Measurements from ENCODE around the gene RASL12. TPM values are rescaled to one million over a fixed set of nuclear protein-coding genes. Genes with fewer than 3 reads are reported as not detected.

RASL12 gene
- total RNA-seq, 1 donor from 2014 or later, result 0.69 TPM

DNA sequence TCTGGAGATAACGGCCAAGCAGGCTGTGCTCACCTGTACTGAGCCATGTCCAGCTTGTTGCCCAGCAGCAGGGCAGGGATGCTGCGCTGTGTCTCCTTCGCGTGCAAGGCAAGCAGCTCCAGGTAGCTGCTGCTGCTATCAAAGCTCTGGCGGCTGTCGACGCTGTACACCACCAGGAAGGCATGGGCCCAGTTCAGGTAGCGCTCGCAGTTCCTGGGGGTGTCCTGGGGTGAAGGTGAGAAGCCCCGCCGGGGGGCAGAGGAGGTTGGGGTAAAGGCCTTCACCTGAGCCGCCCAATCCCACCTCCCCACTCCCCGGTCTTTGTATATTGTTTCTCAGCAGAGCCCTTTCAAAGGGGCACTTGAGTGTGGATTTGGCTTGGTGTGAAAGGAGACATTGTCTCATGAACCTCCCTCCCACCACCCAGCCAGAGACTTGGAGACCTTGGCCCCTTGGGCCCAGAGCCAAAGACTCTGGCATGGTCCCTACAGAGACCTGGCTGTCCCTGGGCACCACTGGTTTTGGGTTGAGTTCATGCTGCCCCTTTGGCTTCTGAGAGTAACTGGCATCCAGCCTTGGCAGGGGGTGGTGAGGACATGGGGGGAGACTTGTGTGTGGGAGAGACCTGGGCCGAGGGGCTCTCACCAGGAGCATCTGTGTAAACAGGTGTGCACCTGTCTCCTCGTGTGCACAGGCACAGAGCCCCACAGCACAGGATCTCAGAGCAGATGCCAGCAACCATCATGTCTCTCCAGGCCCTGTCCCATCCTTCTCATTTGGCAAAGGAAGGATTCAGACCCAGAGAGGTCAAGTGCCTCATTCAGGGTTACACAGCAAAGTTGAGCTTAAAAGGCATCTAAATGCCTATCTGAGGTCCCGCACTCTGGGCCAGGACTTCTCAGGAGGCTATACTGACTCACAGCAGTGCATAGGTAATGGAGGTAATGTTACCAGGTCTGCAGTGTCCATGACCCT, 9.1 kb downstream of the RASL12 start:
- no peak overlapping the region for H3K27ac Mint-ChIP-seq (ENCODE audit: unreplicated experiment)
- no peaks in the 10 kb centered on the region for H3K9me3 Mint-ChIP-seq (ENCODE audit: unreplicated experiment)
- TF ChIP-seq, protein P1, sequence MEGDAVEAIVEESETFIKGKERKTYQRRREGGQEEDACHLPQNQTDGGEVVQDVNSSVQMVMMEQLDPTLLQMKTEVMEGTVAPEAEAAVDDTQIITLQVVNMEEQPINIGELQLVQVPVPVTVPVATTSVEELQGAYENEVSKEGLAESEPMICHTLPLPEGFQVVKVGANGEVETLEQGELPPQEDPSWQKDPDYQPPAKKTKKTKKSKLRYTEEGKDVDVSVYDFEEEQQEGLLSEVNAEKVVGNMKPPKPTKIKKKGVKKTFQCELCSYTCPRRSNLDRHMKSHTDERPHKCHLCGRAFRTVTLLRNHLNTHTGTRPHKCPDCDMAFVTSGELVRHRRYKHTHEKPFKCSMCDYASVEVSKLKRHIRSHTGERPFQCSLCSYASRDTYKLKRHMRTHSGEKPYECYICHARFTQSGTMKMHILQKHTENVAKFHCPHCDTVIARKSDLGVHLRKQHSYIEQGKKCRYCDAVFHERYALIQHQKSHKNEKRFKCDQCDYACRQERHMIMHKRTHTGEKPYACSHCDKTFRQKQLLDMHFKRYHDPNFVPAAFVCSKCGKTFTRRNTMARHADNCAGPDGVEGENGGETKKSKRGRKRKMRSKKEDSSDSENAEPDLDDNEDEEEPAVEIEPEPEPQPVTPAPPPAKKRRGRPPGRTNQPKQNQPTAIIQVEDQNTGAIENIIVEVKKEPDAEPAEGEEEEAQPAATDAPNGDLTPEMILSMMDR (IDR thresholded peaks at IDR 0.05; ENCODE audit: unreplicated experiment), result no peak
- no peak for DNase-seq (ENCODE audit: low spot score)
- H3K27me3 Mint-ChIP-seq (ENCODE audit: unreplicated experiment), result peaks cover 3% of the 10 kb centered on the region
- H3K4me3 Mint-ChIP-seq (ENCODE audit: unreplicated experiment), result no peak overlapping the region
- H3K36me3 Mint-ChIP-seq (ENCODE audit: low read depth, unreplicated experiment), result no peaks in the 10 kb centered on the region
- no peaks in the 10 kb centered on the region for H3K4me1 Mint-ChIP-seq (ENCODE audit: unreplicated experiment)

DNA sequence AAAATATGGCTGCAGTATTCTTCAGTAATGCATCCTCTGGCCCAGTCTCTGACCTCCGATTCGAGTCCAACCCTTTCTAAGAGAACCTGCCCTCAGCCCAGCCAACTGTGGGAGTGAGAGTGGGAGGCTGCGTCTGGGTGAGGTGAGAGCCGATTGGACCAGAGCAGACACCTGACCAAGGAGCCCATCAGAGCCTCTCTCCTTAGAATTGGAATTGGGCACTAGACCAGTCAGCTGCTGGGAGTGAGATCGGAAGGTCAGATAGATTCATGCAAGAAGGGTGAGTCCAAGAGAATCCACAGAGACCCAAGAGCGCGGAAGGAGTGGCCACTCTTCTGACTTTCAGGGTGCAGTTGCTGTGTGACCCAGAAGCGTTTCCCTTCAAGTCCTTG, 10.2 kb downstream of the RASL12 start:
- TF ChIP-seq, protein P1 (IDR thresholded peaks at IDR 0.05; ENCODE audit: unreplicated experiment), result no peak
- Mint-ChIP-seq H3K4me1 (ENCODE audit: unreplicated experiment) (no peaks in the 10 kb centered on the region), H3K36me3 (ENCODE audit: low read depth, unreplicated experiment) (no peaks in the 10 kb centered on the region)

DNA sequence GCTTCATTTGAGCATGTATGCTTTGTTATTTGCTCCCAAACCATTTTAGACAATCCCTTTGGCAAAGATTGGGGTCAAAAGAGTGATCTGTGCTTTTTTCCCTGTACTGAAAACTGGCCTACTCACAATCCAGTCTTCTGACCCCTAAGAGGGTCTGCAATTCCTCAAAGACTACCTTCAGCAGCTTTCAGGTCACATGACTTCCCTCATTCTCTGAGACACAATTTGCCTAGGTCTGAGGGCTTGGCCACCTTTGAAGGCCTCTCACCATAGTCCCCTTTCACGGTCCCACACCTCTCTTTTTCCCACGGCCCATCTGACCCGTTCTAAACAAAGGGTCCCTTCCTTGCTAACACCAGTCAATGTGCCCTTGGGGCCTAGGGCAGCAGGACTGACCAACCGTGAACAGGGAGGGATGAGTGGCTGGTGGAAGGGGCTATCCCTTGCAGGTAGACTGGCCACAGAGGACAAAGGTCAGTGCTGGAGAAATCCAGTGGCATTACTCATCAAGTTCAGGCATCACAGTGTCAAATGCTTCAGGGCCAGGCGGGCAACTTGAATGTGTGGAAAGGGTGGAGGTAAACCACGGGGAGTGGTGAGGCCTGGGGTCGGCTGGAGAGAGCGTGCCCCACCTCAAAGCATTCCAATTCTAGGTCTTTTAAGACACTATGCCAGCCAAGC, 10.8 kb downstream of the RASL12 start:
- Mint-ChIP-seq H3K9me3 (ENCODE audit: unreplicated experiment) (no peaks in the 10 kb centered on the region), H3K27ac (ENCODE audit: unreplicated experiment) (no peak overlapping the region), H3K4me1 (ENCODE audit: unreplicated experiment) (no peaks in the 10 kb centered on the region), H3K36me3 (ENCODE audit: low read depth, unreplicated experiment) (no peaks in the 10 kb centered on the region), H3K27me3 (ENCODE audit: unreplicated experiment) (peaks cover 4% of the 10 kb centered on the region), H3K4me3 (ENCODE audit: unreplicated experiment) (no peak overlapping the region)
- DNase-seq (ENCODE audit: low spot score), result no peak
- TF ChIP-seq, protein P1 (IDR thresholded peaks at IDR 0.05; ENCODE audit: unreplicated experiment), result no peak

More for the DNA sequence above, 10.2 kb downstream of the RASL12 start:
- no peak for DNase-seq (ENCODE audit: low spot score)
- H3K27ac Mint-ChIP-seq (ENCODE audit: unreplicated experiment), result no peak overlapping the region
- no peak overlapping the region for H3K4me3 Mint-ChIP-seq (ENCODE audit: unreplicated experiment)
- H3K9me3 Mint-ChIP-seq (ENCODE audit: unreplicated experiment), result no peaks in the 10 kb centered on the region
- H3K27me3 Mint-ChIP-seq (ENCODE audit: unreplicated experiment), result peaks cover 3% of the 10 kb centered on the region

DNA sequence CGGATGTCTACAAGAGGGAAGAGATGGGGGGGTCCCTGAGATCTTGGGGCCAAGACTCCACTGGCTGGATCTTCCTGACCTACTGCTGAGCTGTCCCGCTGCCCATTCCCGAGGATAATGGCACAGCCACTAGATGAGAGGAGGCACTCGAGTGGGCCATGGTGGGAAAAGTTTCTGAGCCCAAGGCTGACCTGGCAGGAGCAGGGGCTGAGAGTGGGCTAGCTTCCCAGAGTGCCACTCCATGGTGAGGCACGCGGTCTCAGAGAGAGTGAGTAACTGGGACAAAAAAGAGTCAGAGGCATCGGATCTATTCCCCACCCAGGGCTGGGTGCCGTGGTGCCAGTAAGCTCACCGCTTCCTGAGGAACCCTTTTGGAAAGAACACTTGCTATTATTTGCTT, 11.7 kb downstream of the RASL12 start:
- no peaks in the 10 kb centered on the region for H3K4me1 Mint-ChIP-seq (ENCODE audit: unreplicated experiment)

More for the DNA sequence above, 11.7 kb downstream of the RASL12 start:
- Mint-ChIP-seq H3K27me3 (ENCODE audit: unreplicated experiment) (peaks cover 7% of the 10 kb centered on the region), H3K27ac (ENCODE audit: unreplicated experiment) (no peak overlapping the region), H3K4me3 (ENCODE audit: unreplicated experiment) (no peak overlapping the region), H3K36me3 (ENCODE audit: low read depth, unreplicated experiment) (no peaks in the 10 kb centered on the region), H3K9me3 (ENCODE audit: unreplicated experiment) (no peaks in the 10 kb centered on the region)
- no peak for DNase-seq (ENCODE audit: low spot score)
- TF ChIP-seq, protein P1 (IDR thresholded peaks at IDR 0.05; ENCODE audit: unreplicated experiment), result no peak

All from endothelial cell (in vitro differentiated cells).